ENCODE results near the gene PHLPP1. TPM values are rescaled to one million over a fixed set of nuclear protein-coding genes. Genes with fewer than 3 reads are reported as not detected.

The PHLPP1 gene
- total and polyA plus RNA-seq, 2 experiments from 2014 or later: 15.7 to 73.6 TPM

DNA sequence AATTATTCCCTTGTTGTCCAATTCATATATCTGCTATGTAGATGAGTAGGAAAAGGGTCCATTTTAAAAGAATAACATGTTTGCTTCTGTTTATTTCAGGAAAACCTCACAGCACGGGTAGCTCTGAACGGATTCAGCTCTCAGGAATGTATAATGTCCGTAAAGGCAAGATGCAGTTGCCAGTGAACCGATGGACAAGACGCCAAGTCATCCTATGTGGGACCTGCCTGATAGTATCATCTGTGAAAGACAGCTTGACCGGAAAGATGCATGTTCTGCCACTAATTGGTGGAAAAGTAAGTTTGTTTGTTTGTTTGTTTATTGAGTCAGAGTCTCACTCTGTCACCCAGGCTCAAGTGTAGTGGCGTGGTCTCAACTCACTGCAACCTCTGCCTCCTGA is 114.6 kb downstream of the PHLPP1 start:
- H3K4me3 Mint-ChIP-seq: no peak overlapping the region
- H2AFZ ChIP-seq: no peak overlapping the region
- DNase-seq (ENCODE audit: low spot score): no peak
- peaks cover 86% of the 10 kb centered on the region for H3K79me2 ChIP-seq (replicated peaks; ENCODE audit: insufficient read depth)
- no peak overlapping the region for H3K4me3 ChIP-seq
- H3F3A ChIP-seq (replicated peaks; ENCODE audit: low read depth): no peaks in the 10 kb centered on the region
- no peaks in the 10 kb centered on the region for H3K9me2 ChIP-seq (ENCODE audit: insufficient read depth)
- no peaks in the 10 kb centered on the region for H3K36me3 ChIP-seq (ENCODE audit: insufficient read depth)
- no peak overlapping the region for H3K27ac ChIP-seq (ENCODE audit: low read depth)
- H3K27ac Mint-ChIP-seq: peak overlapping the region; percentile 92
- peaks cover 8% of the 10 kb centered on the region for H3K27me3 Mint-ChIP-seq (ENCODE audit: insufficient read depth, low read depth, poor library complexity)
- H4K20me1 ChIP-seq (replicated peaks; ENCODE audit: insufficient read depth): no peaks in the 10 kb centered on the region
- H3K9me3 Mint-ChIP-seq: no peaks in the 10 kb centered on the region
- no peak for ATAC-seq
- H3K36me3 Mint-ChIP-seq (ENCODE audit: low read depth): peaks cover 21% of the 10 kb centered on the region; the same call in 2 of the 3 replicates
- H3K4me2 ChIP-seq: no peak overlapping the region
- H3K4me1 ChIP-seq (ENCODE audit: insufficient read depth): peaks cover 63% of the 10 kb centered on the region
- no peaks in the 10 kb centered on the region for H3K27me3 ChIP-seq (ENCODE audit: insufficient read depth)
- H3K4me1 Mint-ChIP-seq: peaks cover 72% of the 10 kb centered on the region
- TF ChIP-seq, protein P1, sequence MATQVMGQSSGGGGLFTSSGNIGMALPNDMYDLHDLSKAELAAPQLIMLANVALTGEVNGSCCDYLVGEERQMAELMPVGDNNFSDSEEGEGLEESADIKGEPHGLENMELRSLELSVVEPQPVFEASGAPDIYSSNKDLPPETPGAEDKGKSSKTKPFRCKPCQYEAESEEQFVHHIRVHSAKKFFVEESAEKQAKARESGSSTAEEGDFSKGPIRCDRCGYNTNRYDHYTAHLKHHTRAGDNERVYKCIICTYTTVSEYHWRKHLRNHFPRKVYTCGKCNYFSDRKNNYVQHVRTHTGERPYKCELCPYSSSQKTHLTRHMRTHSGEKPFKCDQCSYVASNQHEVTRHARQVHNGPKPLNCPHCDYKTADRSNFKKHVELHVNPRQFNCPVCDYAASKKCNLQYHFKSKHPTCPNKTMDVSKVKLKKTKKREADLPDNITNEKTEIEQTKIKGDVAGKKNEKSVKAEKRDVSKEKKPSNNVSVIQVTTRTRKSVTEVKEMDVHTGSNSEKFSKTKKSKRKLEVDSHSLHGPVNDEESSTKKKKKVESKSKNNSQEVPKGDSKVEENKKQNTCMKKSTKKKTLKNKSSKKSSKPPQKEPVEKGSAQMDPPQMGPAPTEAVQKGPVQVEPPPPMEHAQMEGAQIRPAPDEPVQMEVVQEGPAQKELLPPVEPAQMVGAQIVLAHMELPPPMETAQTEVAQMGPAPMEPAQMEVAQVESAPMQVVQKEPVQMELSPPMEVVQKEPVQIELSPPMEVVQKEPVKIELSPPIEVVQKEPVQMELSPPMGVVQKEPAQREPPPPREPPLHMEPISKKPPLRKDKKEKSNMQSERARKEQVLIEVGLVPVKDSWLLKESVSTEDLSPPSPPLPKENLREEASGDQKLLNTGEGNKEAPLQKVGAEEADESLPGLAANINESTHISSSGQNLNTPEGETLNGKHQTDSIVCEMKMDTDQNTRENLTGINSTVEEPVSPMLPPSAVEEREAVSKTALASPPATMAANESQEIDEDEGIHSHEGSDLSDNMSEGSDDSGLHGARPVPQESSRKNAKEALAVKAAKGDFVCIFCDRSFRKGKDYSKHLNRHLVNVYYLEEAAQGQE (IDR thresholded peaks at IDR 0.05; ENCODE audit: unreplicated experiment): no peak

DNA sequence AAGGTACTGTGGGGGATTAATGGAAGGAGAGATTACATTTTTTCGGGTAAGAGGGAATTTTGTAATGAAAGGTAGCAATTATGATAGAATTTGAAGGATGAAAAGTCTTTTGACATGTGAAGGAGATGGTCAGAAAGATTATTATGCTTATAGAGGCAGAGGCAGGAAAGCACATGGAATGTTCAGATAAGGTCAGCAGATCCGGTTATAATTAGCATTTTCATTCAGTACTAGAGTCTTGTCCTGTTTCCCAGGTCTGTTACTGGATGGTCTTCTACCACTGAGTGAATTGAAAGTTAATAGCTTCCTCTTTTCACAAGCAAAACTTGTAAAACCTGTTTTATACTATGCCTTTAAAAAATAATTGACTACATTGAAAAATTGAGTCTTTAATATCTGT is 116.9 kb downstream of the PHLPP1 start:
- no peaks in the 10 kb centered on the region for H3K36me3 ChIP-seq (ENCODE audit: insufficient read depth)
- peak overlapping the region; percentile 47 for H3K4me2 ChIP-seq
- peaks cover 8% of the 10 kb centered on the region for H3K27me3 Mint-ChIP-seq (ENCODE audit: insufficient read depth, low read depth, poor library complexity)
- no peaks in the 10 kb centered on the region for H3K27me3 ChIP-seq (ENCODE audit: insufficient read depth)
- H3K9me3 Mint-ChIP-seq: no peaks in the 10 kb centered on the region
- ATAC-seq (peak; percentile 85), DNase-seq (ENCODE audit: low spot score) (peak; percentile 82)
- peak overlapping the region; percentile 90 for H3K27ac Mint-ChIP-seq
- H3K4me3 ChIP-seq: peak overlapping the region; percentile 4; the same call in 1 of the 2 replicates
- H3F3A ChIP-seq (replicated peaks; ENCODE audit: low read depth): no peaks in the 10 kb centered on the region
- no peak overlapping the region for H2AFZ ChIP-seq
- peaks cover 88% of the 10 kb centered on the region for H3K79me2 ChIP-seq (replicated peaks; ENCODE audit: insufficient read depth)
- TF ChIP-seq NANOG (IDR thresholded peaks at IDR 0.05; ENCODE audit: borderline replicate concordance) (peak; percentile 59; the same call in 1 of the 2 replicates), JUNB (IDR thresholded peaks at IDR 0.05; ENCODE audit: unreplicated experiment) (no peak)
- TF ChIP-seq, protein P2, sequence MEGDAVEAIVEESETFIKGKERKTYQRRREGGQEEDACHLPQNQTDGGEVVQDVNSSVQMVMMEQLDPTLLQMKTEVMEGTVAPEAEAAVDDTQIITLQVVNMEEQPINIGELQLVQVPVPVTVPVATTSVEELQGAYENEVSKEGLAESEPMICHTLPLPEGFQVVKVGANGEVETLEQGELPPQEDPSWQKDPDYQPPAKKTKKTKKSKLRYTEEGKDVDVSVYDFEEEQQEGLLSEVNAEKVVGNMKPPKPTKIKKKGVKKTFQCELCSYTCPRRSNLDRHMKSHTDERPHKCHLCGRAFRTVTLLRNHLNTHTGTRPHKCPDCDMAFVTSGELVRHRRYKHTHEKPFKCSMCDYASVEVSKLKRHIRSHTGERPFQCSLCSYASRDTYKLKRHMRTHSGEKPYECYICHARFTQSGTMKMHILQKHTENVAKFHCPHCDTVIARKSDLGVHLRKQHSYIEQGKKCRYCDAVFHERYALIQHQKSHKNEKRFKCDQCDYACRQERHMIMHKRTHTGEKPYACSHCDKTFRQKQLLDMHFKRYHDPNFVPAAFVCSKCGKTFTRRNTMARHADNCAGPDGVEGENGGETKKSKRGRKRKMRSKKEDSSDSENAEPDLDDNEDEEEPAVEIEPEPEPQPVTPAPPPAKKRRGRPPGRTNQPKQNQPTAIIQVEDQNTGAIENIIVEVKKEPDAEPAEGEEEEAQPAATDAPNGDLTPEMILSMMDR (conservative IDR thresholded peaks at IDR 0.05; ENCODE audit: low read depth in 2 of 2): no peak
- TF ChIP-seq, protein P3, sequence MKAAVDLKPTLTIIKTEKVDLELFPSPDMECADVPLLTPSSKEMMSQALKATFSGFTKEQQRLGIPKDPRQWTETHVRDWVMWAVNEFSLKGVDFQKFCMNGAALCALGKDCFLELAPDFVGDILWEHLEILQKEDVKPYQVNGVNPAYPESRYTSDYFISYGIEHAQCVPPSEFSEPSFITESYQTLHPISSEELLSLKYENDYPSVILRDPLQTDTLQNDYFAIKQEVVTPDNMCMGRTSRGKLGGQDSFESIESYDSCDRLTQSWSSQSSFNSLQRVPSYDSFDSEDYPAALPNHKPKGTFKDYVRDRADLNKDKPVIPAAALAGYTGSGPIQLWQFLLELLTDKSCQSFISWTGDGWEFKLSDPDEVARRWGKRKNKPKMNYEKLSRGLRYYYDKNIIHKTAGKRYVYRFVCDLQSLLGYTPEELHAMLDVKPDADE (IDR thresholded peaks at IDR 0.05): 0 out of 2 replicates have a peak, but pooled peaks have one; percentile 22
- H3K4me1 Mint-ChIP-seq: peaks cover 66% of the 10 kb centered on the region
- peaks cover 28% of the 10 kb centered on the region; the same call in 2 of the 3 replicates for H3K36me3 Mint-ChIP-seq (ENCODE audit: low read depth)
- peaks cover 48% of the 10 kb centered on the region for H3K4me1 ChIP-seq (ENCODE audit: insufficient read depth)
- H3K27ac ChIP-seq (ENCODE audit: low read depth): peak overlapping the region; percentile 93
- no peaks in the 10 kb centered on the region for H3K9me2 ChIP-seq (ENCODE audit: insufficient read depth)
- H4K20me1 ChIP-seq (replicated peaks; ENCODE audit: insufficient read depth): no peaks in the 10 kb centered on the region
- H3K4me3 Mint-ChIP-seq: peak overlapping the region; percentile 45
